K562 (cell line): ENCODE results near the gene DKK1.

Experiments used
- BRCA1 ChIP-seq, 2 experiments: fragments of 450-650 bp in 1 of 2; sonication (generic) in 1 of 2; formaldehyde crosslinking in 1 of 2; IDR thresholded peaks; 2 replicates each; pipeline versions ENCODE4 v1.5.0 to v1.6.1; 2017 to 2020; ENCODE audit warnings: mild to moderate bottlenecking in 1 of 2, missing genetic modification reagents in 1 of 2
- GTF2F1 ChIP-seq: IDR thresholded peaks from 2 replicates; pipeline ENCODE4 v1.6.1; 2011; ENCODE audit warnings: low read depth, low read length, improper control_type of control experiment
- KLF10 ChIP-seq: fragments of 250-450 bp; sonication (Bioruptor Pico); IDR thresholded peaks from 2 replicates; pipeline ENCODE4 v1.6.1; 2021; ENCODE audit warnings: matching md5 sums
- POLR2AphosphoS2 ChIP-seq: IDR thresholded peaks from 2 replicates; pipeline ENCODE4 v1.6.1; 2012; ENCODE audit warnings: low read length, improper control_type of control experiment
- TF ChIP-seq, protein P1 (sequence below): fragments of 150-350 bp; conservative IDR thresholded peaks from 2 replicates; pipeline ENCODE4 v1.6.1; 2014; ENCODE audit warnings: low read length
- TF ChIP-seq, protein P2 (sequence below): sonication (generic); formaldehyde crosslinking; IDR thresholded peaks from 2 replicates; pipeline ENCODE4 v1.8.0; 2022; ENCODE audit warnings: mild to moderate bottlenecking, missing genetic modification reagents
- TF ChIP-seq, protein P3 (sequence below), 3 experiments: IDR thresholded peaks in 2 of 3; conservative IDR thresholded peaks in 1 of 3; 2 replicates each; pipeline ENCODE4 v1.5.1; 2011 to 2012; ENCODE audit warnings: low read length in 3 of 3, mild to moderate bottlenecking in 3 of 3, control low read depth in 2 of 3, improper control_type of control experiment in 1 of 3, inconsistent platforms in 1 of 3, low read depth in 1 of 3, mixed read lengths in 1 of 3, moderate library complexity in 1 of 3; ENCODE audit not compliant: insufficient read depth in 2 of 3

DNA sequence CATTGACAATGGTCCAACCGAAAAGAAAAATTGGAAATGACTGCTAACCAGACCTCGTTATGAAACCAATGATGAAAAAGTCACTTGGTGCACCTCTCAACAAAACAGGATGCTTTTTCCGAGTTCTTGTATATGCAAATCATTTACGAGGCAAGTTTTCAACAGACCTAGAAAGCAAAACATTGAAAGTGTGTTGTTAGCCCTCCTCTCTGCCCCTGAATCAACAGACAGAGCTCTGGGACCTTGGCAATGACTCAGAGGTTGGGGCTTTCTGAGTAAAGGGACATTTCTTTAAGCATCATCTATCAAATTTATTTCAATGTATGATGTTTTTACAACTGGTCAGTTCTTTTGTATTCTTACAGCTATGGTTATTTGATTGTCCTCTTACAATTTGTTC is 16.3 kb upstream of the DKK1 start:
- TF ChIP-seq KLF10 (no peak), POLR2AphosphoS2 (no peak), GTF2F1 (no peak), BRCA1 (IDR thresholded peaks at IDR 0.05) (no peak), BRCA1 (CRISPR knock-in tag; IDR thresholded peaks at IDR 0.05) (no peak)
- TF ChIP-seq, protein P1, sequence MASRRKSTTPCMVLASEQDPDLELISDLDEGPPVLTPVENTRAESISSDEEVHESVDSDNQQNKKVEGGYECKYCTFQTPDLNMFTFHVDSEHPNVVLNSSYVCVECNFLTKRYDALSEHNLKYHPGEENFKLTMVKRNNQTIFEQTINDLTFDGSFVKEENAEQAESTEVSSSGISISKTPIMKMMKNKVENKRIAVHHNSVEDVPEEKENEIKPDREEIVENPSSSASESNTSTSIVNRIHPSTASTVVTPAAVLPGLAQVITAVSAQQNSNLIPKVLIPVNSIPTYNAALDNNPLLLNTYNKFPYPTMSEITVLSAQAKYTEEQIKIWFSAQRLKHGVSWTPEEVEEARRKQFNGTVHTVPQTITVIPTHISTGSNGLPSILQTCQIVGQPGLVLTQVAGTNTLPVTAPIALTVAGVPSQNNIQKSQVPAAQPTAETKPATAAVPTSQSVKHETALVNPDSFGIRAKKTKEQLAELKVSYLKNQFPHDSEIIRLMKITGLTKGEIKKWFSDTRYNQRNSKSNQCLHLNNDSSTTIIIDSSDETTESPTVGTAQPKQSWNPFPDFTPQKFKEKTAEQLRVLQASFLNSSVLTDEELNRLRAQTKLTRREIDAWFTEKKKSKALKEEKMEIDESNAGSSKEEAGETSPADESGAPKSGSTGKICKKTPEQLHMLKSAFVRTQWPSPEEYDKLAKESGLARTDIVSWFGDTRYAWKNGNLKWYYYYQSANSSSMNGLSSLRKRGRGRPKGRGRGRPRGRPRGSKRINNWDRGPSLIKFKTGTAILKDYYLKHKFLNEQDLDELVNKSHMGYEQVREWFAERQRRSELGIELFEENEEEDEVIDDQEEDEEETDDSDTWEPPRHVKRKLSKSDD = no peak
- TF ChIP-seq, protein P2, sequence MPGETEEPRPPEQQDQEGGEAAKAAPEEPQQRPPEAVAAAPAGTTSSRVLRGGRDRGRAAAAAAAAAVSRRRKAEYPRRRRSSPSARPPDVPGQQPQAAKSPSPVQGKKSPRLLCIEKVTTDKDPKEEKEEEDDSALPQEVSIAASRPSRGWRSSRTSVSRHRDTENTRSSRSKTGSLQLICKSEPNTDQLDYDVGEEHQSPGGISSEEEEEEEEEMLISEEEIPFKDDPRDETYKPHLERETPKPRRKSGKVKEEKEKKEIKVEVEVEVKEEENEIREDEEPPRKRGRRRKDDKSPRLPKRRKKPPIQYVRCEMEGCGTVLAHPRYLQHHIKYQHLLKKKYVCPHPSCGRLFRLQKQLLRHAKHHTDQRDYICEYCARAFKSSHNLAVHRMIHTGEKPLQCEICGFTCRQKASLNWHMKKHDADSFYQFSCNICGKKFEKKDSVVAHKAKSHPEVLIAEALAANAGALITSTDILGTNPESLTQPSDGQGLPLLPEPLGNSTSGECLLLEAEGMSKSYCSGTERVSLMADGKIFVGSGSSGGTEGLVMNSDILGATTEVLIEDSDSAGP = no peak
- TF ChIP-seq, protein P3, sequence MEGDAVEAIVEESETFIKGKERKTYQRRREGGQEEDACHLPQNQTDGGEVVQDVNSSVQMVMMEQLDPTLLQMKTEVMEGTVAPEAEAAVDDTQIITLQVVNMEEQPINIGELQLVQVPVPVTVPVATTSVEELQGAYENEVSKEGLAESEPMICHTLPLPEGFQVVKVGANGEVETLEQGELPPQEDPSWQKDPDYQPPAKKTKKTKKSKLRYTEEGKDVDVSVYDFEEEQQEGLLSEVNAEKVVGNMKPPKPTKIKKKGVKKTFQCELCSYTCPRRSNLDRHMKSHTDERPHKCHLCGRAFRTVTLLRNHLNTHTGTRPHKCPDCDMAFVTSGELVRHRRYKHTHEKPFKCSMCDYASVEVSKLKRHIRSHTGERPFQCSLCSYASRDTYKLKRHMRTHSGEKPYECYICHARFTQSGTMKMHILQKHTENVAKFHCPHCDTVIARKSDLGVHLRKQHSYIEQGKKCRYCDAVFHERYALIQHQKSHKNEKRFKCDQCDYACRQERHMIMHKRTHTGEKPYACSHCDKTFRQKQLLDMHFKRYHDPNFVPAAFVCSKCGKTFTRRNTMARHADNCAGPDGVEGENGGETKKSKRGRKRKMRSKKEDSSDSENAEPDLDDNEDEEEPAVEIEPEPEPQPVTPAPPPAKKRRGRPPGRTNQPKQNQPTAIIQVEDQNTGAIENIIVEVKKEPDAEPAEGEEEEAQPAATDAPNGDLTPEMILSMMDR (IDR thresholded peaks at IDR 0.05 in 2 of 3, conservative IDR thresholded peaks at IDR 0.05 in 1 of 3; ENCODE audit: insufficient read depth in 2 of 3, low read depth in 1 of 3, low read length in 3 of 3) = no peak
